ENCODE data around the gene ANKRD65.

Gene ANKRD65

DNA sequence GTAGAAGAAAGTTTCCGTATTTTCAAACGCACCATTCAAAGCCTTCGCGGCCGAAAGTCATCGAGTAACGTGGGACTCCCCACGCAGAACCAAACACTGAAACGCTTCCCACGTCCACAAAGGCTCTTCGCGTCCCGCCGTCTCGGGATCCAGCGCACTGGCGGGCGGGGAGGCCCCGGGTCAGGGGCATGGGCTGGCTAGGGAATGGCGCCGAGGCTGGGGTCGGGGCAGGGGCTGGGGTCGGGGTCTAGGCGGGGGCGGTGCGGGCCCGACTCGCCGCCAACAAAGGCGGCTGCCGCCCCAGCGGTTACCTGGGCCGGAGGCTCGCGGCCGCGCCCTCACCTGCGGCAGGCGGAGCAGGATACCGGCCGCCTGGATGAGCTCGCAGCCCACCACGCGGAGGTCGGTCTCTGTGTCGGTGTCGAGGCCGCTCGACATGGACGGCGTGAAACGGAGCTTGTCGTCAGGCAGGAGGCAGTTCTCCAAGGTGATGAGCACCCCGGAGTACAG lies 22.3 kb downstream of the ANKRD65 start:
- peak overlapping the region; percentile 87 to 98 for H3K4me3 ChIP-seq (replicated peaks in 1 of 2; ENCODE audit: low read depth in 2 of 2, low read length in 2 of 2)
- DNase-seq (ENCODE audit: low read depth in 2 of 2): no peak
- TF ChIP-seq CTCF (IDR thresholded peaks at IDR 0.05; ENCODE audit: low read depth, low read length): no peak

- peak; percentile 44 to 86 for DNase-seq (ENCODE audit: low read depth in 2 of 2)
- peak overlapping the region; percentile 87 to 98 for H3K4me3 ChIP-seq (replicated peaks in 1 of 2; ENCODE audit: low read depth in 2 of 2, low read length in 2 of 2)
- no peak for TF ChIP-seq CTCF (IDR thresholded peaks at IDR 0.05; ENCODE audit: low read depth, low read length)
Observed at GRCh38 chr1:1397839-1398523, 23.1 kb downstream of the ANKRD65 start.

DNA sequence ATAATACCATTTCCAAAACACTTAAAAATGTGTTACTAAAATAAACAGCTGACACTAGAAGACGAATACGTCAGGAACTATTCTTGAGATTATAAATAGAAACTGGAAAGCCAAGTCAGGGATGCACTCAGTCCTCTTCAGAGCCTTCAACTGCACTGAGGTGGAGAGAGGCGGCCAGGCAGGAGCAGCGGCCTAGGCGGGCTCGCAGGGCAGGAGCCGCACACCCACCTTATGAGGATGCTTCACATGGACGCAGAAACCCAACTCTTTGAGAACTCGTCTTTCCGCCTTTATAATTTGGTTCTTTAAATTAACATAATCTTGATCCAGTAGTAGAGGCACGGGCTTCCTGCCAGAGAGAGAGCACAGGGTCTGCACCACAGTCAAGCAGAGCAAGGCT lies 25.9 kb downstream of the ANKRD65 start:
- no peak for TF ChIP-seq CTCF (IDR thresholded peaks at IDR 0.05; ENCODE audit: low read depth, low read length)
- no peak overlapping the region for H3K4me3 ChIP-seq (replicated peaks in 1 of 2; ENCODE audit: low read depth in 2 of 2, low read length in 2 of 2)
- DNase-seq (ENCODE audit: low read depth in 2 of 2): no peak

DNA sequence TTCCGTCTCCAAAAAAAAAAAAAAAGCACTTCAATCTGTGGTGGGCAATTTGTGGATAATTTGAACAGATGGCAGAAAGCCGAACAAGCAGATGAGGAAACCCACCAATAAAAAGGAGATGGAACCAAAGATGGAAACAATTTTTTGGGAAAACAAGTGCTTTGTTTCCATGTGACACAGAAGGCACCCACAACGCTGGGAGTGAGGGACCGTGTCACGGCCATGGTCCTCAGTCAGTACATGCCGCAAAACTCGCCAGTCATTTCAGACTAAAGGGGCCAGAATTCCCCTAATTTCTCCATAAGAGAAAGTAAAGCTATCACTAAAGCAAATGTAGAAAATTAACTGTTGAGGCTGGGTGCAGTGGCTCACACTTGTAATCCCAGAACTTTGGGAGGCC lies 27.0 kb downstream of the ANKRD65 start:
- no peak overlapping the region for H3K4me3 ChIP-seq (replicated peaks in 1 of 2; ENCODE audit: low read depth in 2 of 2, low read length in 2 of 2)
- TF ChIP-seq CTCF (IDR thresholded peaks at IDR 0.05; ENCODE audit: low read depth, low read length): no peak

GRCh38 chr1:1393428-1393827 lies 27.6 kb downstream of the ANKRD65 start:
- H3K4me3 ChIP-seq (replicated peaks in 1 of 2; ENCODE audit: low read depth in 2 of 2, low read length in 2 of 2): no peak overlapping the region
- no peak for DNase-seq (ENCODE audit: low read depth in 2 of 2)
- TF ChIP-seq CTCF (IDR thresholded peaks at IDR 0.05; ENCODE audit: low read depth, low read length): no peak

More for the DNA sequence above, 27.0 kb downstream of the ANKRD65 start:
- no peak for DNase-seq (ENCODE audit: low read depth in 2 of 2)

DNA sequence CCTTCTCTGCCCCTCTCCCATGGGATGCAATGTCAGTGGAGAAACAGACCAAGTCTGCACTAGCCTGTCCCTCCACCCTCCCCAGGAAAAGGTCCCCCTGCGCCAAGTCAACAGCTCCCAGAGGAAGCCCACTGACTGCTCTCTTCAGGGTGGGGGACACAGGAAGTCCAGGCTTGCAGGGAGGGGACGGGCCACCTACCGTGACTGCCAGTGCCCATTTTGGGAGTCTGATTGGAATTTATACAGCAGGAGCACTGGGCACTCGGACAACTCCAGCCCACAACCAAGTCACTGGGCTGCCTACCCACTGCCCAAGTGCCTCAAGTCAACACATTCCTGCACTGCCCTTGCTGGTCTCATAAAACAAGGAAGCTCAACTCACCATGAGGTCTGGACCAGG lies 28.1 kb downstream of the ANKRD65 start:
- no peak overlapping the region for H3K4me3 ChIP-seq (replicated peaks in 1 of 2; ENCODE audit: low read depth in 2 of 2, low read length in 2 of 2)
- no peak for TF ChIP-seq CTCF (IDR thresholded peaks at IDR 0.05; ENCODE audit: low read depth, low read length)
- no peak for DNase-seq (ENCODE audit: low read depth in 2 of 2)

DNA sequence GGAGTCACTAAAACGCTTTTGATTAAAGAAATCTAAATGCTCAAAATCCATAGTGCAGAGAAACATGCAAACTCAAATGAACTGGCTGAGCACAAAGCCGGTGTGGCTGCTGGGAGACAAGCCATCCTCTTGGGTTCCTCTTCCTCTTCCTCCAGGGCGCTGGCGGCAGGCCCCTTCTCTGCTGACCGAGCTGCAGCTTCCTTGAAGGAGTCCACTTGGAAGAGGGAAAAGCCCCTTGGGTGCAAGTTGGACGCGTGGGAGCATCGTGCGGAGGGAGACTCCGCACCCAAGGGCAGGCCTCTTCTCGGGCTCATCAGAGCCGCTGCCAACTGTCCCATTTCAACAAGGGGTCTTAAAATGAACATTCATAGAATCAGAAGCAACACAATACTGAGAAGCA lies 29.9 kb downstream of the ANKRD65 start:
- TF ChIP-seq CTCF (IDR thresholded peaks at IDR 0.05; ENCODE audit: low read depth, low read length): no peak
- H3K4me3 ChIP-seq (replicated peaks in 1 of 2; ENCODE audit: low read depth in 2 of 2, low read length in 2 of 2): no peak overlapping the region
- no peak for DNase-seq (ENCODE audit: low read depth in 2 of 2)
